OCI-LY7 (cell line): ENCODE data around the gene ZNF423. TPM values are rescaled to one million over a fixed set of nuclear protein-coding genes. Genes with fewer than 3 reads are reported as not detected.

Source experiments
- BruUV-seq: library from RNA; stranded (reverse); fragments of 400-500 nt; replicated peaks from 2 replicates; lab custom pipeline; 2021; lab: Mats Ljungman, UMichigan
- CTCF ChIA-PET: fragments of 300-600 bp; sonication (Branson Sonifier 250); formaldehyde crosslinking; loops from one replicate; lab custom pipeline; 2022; ENCODE audit warnings: antibody characterized with exemption; ENCODE audit not compliant: unreplicated experiment; lab: Charles Lee
- POLR2A ChIA-PET: fragments of 300-600 bp; sonication (Branson Sonifier 250); formaldehyde crosslinking; loops from one replicate; lab custom pipeline; 2022; ENCODE audit warnings: antibody characterized with exemption; lab: Charles Lee
- DNase-seq: peaks from one replicate; pipeline ENCODE4 v3.0.0-alpha.2; 2015; ENCODE audit warnings: low spot score
- H2AFZ ChIP-seq: fragments of 200-600 bp; sonication (generic), shearing (Covaris generic); 2 replicates; pipeline ENCODE4 v1.6.1; 2014; ENCODE audit warnings: mild to moderate bottlenecking, antibody characterized with exemption, low read length, moderate library complexity
- H3K27ac ChIP-seq: fragments of 200-600 bp; sonication (generic); 2 replicates; pipeline ENCODE4 v1.5.1; 2014; ENCODE audit warnings: mixed run types, low read depth, mild to moderate bottlenecking, moderate library complexity, low read length, inconsistent platforms; ENCODE audit not compliant: poor library complexity, severe bottlenecking
- H3K36me3 ChIP-seq: fragments of 200-600 bp; sonication (generic); 2 replicates; pipeline ENCODE4 v1.6.1; 2014; ENCODE audit warnings: mild to moderate bottlenecking, antibody characterized with exemption, low read length, moderate library complexity, mixed read lengths; ENCODE audit not compliant: insufficient read depth
- H3K4me1 ChIP-seq: fragments of 200-600 bp; sonication (generic); 2 replicates; pipeline ENCODE4 v1.5.1; 2014; ENCODE audit warnings: mild to moderate bottlenecking, low read length; ENCODE audit not compliant: insufficient read depth, poor library complexity, severe bottlenecking
- H3K4me2 ChIP-seq: fragments of 200-600 bp; sonication (generic); 2 replicates; pipeline ENCODE4 v1.6.1; 2014; ENCODE audit warnings: mild to moderate bottlenecking, low read length
- H3K4me3 ChIP-seq: fragments of 200-600 bp; sonication (generic); 2 replicates; pipeline ENCODE4 v1.5.1; 2014; ENCODE audit warnings: mild to moderate bottlenecking, low read depth, low read length; ENCODE audit not compliant: poor library complexity, severe bottlenecking
- H3K79me2 ChIP-seq: fragments of 200-600 bp; sonication (generic); 2 replicates; pipeline ENCODE4 v1.6.1; 2016; ENCODE audit warnings: low read depth, mild to moderate bottlenecking, low read length, moderate library complexity, mixed read lengths; ENCODE audit not compliant: insufficient read depth
- H3K9me2 ChIP-seq: fragments of 200-600 bp; sonication (generic); 2 replicates; pipeline ENCODE4 v1.6.1; 2016; ENCODE audit warnings: mild to moderate bottlenecking, low read length, mixed read lengths; ENCODE audit not compliant: insufficient read depth
- H3K9me3 ChIP-seq: fragments of 200-600 bp; sonication (generic); 2 replicates; pipeline ENCODE4 v1.6.1; 2014; ENCODE audit warnings: mild to moderate bottlenecking, mixed run types, low read length, mixed read lengths
- H4K20me1 ChIP-seq: fragments of 200-600 bp; sonication (generic); 2 replicates; pipeline ENCODE4 v1.6.1; 2014; ENCODE audit warnings: mild to moderate bottlenecking, antibody characterized with exemption, low read length, moderate library complexity, mixed read lengths; ENCODE audit not compliant: insufficient read depth
- CTCF ChIP-seq: fragments of 200-600 bp; sonication (generic); conservative IDR thresholded peaks from 2 replicates; pipeline ENCODE4 v1.5.1; 2014; ENCODE audit warnings: mild to moderate bottlenecking, antibody characterized with exemption, low read length, moderate library complexity, mixed read lengths
- EZH2phosphoT487 ChIP-seq: fragments of 200-600 bp; sonication (generic); IDR thresholded peaks from 2 replicates; pipeline ENCODE4 v1.6.1; 2018; ENCODE audit warnings: low read depth, borderline replicate concordance, mild to moderate bottlenecking, mixed run types, antibody characterized with exemption, low read length, moderate library complexity, mixed read lengths
- intact Hi-C: fragments of 100-400 bp; cut with micrococcal nuclease; formaldehyde crosslinking; loops from one replicate; pipeline ENCODE4 v1.10.0; 2022; ENCODE audit not compliant: unreplicated experiment
- total RNA-seq, 2 experiments: library from RNA; depleted of rRNA in 1 of 2; stranded (reverse); fragments of >200 nt in 1 of 2; shearing (Covaris generic) in 1 of 2; gene quantifications; 2 replicates each; pipeline ENCODE4 v1.2.3, GENCODE V29; 2014 to 2022

ZNF423 gene
- total RNA-seq, 2 experiments from 2014 or later: 0.09 to 0.13 TPM

DNA sequence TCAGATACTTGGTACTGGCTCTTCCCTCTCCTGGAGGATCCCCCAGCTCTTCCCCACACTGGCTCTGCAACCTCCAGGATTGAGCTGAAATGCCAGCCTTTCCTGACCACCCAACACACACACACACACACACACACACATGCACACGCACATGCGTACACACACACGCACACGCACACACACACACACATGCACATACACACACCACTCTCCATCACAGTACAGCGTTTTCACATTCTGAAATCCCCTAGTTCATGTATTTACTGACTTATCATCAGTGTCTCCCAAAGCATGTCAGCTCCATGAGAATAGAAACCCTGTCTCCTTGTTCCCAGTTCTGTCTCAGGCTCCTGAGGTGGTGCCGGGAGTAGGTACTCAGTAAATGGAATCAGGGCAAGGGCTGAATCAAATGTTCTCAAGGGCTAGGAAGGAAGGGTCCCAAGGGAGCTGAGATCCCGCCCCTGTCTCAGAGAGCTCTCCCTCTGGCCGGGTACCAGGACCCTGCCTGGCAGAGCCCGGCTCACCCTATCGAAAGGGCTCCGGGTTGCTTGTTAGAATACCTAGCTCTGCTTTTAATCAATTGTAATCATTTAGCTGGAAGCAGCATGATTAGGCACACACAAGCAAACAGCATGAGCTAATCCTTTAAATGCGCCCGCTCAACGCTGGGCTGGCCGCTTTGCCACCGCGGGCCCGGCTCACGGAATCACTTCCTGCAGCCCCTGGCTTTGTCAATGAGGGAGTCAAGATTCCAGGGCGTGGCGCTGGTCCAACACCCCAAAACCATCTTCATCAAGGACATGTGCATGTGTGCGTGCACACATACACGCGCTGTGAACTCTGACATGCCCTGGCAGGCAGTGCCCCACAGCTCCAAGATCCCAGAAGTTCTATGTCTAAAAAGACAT, 341.6 kb downstream of the ZNF423 start:
- no peaks in the 10 kb centered on the region for H3K4me1 ChIP-seq
- DNase-seq: no peak
- no peaks in the 10 kb centered on the region for H3K9me2 ChIP-seq
- no peaks in the 10 kb centered on the region for H3K79me2 ChIP-seq
- no peak overlapping the region for H3K27ac ChIP-seq
- POLR2A ChIA-PET: interaction anchor here (0.6 to 1.6 kb wide), 4 partner anchors 10 to 1009 kb away, joined by 3 read pairs; no protein-coding TSS in a partner anchor
- no peaks in the 10 kb centered on the region for H4K20me1 ChIP-seq
- intact Hi-C loops: no loop called here
- CTCF ChIA-PET: no interaction called here
- H3K36me3 ChIP-seq: no peaks in the 10 kb centered on the region
- H3K4me3 ChIP-seq: no peak overlapping the region
- no peak for TF ChIP-seq EZH2phosphoT487
- no peak for TF ChIP-seq CTCF
- no peak overlapping the region for H2AFZ ChIP-seq
- H3K9me3 ChIP-seq: no peaks in the 10 kb centered on the region
- H3K4me2 ChIP-seq: no peak overlapping the region
- BruUV-seq: no TSS peak

DNA sequence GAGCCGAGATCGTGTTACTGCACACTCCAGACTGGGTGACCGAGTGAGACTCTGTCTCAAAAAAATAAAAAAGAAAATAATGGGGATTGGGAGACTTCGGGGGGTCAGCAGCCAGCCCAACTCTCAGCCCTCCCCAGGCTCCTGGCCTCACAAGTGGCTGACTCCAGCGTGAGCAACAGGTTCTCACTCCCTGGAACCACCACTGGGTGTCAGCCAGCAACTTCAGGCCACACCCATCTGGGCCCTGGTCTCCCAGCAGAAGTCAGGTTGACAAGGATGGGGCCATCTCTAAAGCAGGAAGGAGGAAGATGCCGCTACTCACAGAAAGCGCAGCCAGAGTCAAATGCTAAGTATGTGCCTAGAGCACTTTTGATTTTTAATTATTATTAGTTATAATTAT, 342.9 kb downstream of the ZNF423 start:
- TF ChIP-seq EZH2phosphoT487 (no peak), CTCF (peak; percentile 51; the same call in 1 of the 2 replicates)
- H3K4me3 ChIP-seq: no peak overlapping the region
- H3K9me2 ChIP-seq: no peaks in the 10 kb centered on the region
- H3K27ac ChIP-seq: no peak overlapping the region
- intact Hi-C loops: no loop called here
- ChIA-PET POLR2A (no interaction called here), CTCF (no interaction called here)
- no peak overlapping the region for H2AFZ ChIP-seq
- no peaks in the 10 kb centered on the region for H3K79me2 ChIP-seq
- H3K9me3 ChIP-seq: no peaks in the 10 kb centered on the region
- peak; percentile 36 for DNase-seq
- H4K20me1 ChIP-seq: no peaks in the 10 kb centered on the region
- no peaks in the 10 kb centered on the region for H3K4me1 ChIP-seq
- no peaks in the 10 kb centered on the region for H3K36me3 ChIP-seq
- no TSS peak for BruUV-seq
- no peak overlapping the region for H3K4me2 ChIP-seq
